ENCODE measurements around the gene INAVA. TPM values are rescaled to one million over a fixed set of nuclear protein-coding genes. Genes with fewer than 3 reads are reported as not detected.
A peak's percentile ranks its signal among the peaks of the same experiment; 100 is the strongest.

Gene INAVA
- total and polyA plus RNA-seq, 4 donors, result 5.8 to 17.1 (median 9.3) TPM

DNA sequence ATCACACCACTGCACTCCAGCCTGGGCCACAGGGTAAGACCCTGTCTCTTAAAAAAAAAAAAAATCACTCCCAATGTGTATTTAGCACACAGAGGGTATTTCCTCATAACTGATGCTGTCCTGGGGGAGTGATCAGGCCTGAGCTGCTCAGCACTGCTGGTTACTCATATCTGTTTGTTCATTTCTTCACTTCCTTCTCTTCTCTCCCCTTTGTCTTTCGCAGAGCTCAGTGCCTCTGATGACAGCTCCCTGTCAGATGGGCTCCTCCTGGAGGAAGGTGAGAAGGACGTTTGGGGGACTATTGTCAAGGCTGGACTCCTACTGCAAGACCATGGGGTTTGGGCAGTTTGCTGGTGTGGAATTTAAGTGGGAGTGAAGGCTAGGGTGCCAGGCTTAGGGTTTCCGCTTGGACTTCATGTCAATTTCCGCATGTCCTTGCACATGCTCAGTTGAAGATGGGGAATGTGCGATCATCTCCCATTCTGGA, 13.0 kb downstream of the INAVA start:
- H3K36me3 ChIP-seq (ENCODE audit: control insufficient read depth in 4 of 4, insufficient read depth in 4 of 4, low read length in 4 of 4), result peaks cover 0 to 2% (median 0%) of the 10 kb centered on the region in 4 donors
- H3K9me3 ChIP-seq (ENCODE audit: control insufficient read depth in 4 of 4, insufficient read depth in 3 of 4, low read length in 3 of 4), result peaks cover 0 to 1% (median 0%) of the 10 kb centered on the region in 4 donors
- 54 to 74% methylated on average over 5 of the region's 5 CpGs for WGBS, 2 donors
- no peak overlapping the region for H3K4me3 ChIP-seq
- H3K27me3 ChIP-seq (ENCODE audit: control insufficient read depth in 3 of 3, insufficient read depth in 3 of 3, low read length in 2 of 3), result no peaks in the 10 kb centered on the region
- peaks cover 0 to 3% (median 0%) of the 10 kb centered on the region in 5 donors for H3K4me1 ChIP-seq (ENCODE audit: control insufficient read depth in 5 of 5, insufficient read depth in 5 of 5, low read length in 5 of 5)
- no peak overlapping the region for H3K9ac ChIP-seq (ENCODE audit: insufficient read depth in 1 of 2, low read length in 2 of 2)
- TF ChIP-seq, protein P1, sequence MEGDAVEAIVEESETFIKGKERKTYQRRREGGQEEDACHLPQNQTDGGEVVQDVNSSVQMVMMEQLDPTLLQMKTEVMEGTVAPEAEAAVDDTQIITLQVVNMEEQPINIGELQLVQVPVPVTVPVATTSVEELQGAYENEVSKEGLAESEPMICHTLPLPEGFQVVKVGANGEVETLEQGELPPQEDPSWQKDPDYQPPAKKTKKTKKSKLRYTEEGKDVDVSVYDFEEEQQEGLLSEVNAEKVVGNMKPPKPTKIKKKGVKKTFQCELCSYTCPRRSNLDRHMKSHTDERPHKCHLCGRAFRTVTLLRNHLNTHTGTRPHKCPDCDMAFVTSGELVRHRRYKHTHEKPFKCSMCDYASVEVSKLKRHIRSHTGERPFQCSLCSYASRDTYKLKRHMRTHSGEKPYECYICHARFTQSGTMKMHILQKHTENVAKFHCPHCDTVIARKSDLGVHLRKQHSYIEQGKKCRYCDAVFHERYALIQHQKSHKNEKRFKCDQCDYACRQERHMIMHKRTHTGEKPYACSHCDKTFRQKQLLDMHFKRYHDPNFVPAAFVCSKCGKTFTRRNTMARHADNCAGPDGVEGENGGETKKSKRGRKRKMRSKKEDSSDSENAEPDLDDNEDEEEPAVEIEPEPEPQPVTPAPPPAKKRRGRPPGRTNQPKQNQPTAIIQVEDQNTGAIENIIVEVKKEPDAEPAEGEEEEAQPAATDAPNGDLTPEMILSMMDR (IDR thresholded peaks at IDR 0.05; ENCODE audit: control extremely low read depth, extremely low read depth), result no peak
- DNase-seq (no peak), ATAC-seq (ENCODE audit: insufficient read depth, low FRiP score) (no peak)
- no peak overlapping the region for H3K27ac ChIP-seq (ENCODE audit: low read depth in 1 of 2, low read length in 1 of 2)

DNA sequence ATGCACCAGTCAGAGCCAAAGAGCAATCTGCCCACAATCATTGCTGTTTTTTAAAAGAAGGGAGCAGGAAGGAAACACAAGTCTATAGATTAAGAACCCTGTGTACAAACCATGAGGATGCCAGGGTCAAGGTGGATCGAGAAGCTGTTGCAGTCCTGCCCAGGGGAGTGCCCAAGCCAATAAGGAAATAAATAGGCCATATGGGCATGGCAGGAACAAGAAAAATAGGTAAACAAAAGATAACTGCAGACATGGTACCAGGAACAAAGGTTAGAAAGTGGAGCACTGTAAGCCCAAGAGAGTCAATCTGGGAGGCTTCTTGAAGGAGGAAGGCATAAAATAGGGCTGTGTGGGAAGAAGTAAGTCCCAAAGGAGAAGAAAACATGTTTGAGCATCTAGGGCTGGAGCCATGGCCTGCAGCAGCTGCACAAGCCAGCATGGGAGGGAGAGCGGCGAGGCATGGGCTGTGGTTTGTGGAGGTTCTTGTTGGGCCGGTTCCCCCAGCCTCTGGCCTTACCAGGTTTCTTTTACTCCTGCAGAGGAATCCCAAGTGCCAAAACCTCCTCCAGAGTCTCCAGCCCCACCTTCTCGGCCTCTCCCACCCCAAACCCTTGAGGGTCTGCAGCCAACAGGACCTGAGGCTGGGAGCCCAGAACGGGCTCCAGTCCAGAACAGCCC, 13.6 kb downstream of the INAVA start:
- ATAC-seq (ENCODE audit: insufficient read depth, low FRiP score) (no peak), DNase-seq (peak in 1 of 3 donors; percentile 33)
- H3K27me3 ChIP-seq (ENCODE audit: control insufficient read depth in 3 of 3, insufficient read depth in 3 of 3, low read length in 2 of 3), result no peaks in the 10 kb centered on the region
- peaks cover 0 to 3% (median 0%) of the 10 kb centered on the region in 5 donors for H3K4me1 ChIP-seq (ENCODE audit: control insufficient read depth in 5 of 5, insufficient read depth in 5 of 5, low read length in 5 of 5)
- H3K9me3 ChIP-seq (ENCODE audit: control insufficient read depth in 4 of 4, insufficient read depth in 3 of 4, low read length in 3 of 4), result peaks cover 0 to 1% (median 0%) of the 10 kb centered on the region in 4 donors
- H3K9ac ChIP-seq (ENCODE audit: insufficient read depth in 1 of 2, low read length in 2 of 2), result no peak overlapping the region
- no peak overlapping the region for H3K4me3 ChIP-seq
- 81 to 87% methylated on average over 6 of the region's 6 CpGs for WGBS, 2 donors
- peaks cover 0 to 2% (median 0%) of the 10 kb centered on the region in 4 donors for H3K36me3 ChIP-seq (ENCODE audit: control insufficient read depth in 4 of 4, insufficient read depth in 4 of 4, low read length in 4 of 4)
- H3K27ac ChIP-seq (ENCODE audit: low read depth in 1 of 2, low read length in 1 of 2), result no peak overlapping the region
- TF ChIP-seq, protein P1 (IDR thresholded peaks at IDR 0.05; ENCODE audit: control extremely low read depth, extremely low read depth), result no peak

DNA sequence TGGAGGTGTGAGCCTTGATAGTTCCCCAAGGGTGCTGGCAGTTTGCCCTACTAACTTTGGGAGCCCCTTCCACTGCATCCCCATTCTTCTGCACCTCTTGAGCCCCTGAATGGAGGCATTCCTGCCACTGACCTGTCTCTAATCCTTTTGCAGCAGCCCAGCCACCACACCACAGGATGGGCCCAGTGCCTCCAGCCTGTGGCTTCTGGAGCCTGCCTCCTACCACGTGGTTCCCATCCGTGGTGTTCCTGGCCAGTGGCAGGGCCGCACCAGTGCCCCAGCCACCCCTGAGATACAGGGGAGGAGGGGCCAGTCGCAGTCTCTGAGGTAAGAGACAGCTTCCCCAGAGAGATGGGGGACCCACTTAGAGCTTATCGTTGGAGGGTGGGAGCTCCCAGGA, 14.4 kb downstream of the INAVA start:
- 64 to 85% methylated on average over 5 of the region's 5 CpGs for WGBS, 2 donors
- Histone ChIP-seq H3K9ac (ENCODE audit: insufficient read depth in 1 of 2, low read length in 2 of 2) (no peak overlapping the region), H3K27ac (ENCODE audit: low read depth in 1 of 2, low read length in 1 of 2) (no peak overlapping the region), H3K9me3 (ENCODE audit: control insufficient read depth in 4 of 4, insufficient read depth in 3 of 4, low read length in 3 of 4) (peaks cover 0 to 1% (median 0%) of the 10 kb centered on the region in 4 donors), H3K4me1 (ENCODE audit: control insufficient read depth in 5 of 5, insufficient read depth in 5 of 5, low read length in 5 of 5) (peaks cover 0 to 3% (median 0%) of the 10 kb centered on the region in 5 donors), H3K36me3 (ENCODE audit: control insufficient read depth in 4 of 4, insufficient read depth in 4 of 4, low read length in 4 of 4) (peaks cover 0 to 2% (median 0%) of the 10 kb centered on the region in 4 donors), H3K4me3 (no peak overlapping the region), H3K27me3 (ENCODE audit: control insufficient read depth in 3 of 3, insufficient read depth in 3 of 3, low read length in 2 of 3) (no peaks in the 10 kb centered on the region)
- TF ChIP-seq, protein P1 (IDR thresholded peaks at IDR 0.05; ENCODE audit: control extremely low read depth, extremely low read depth), result no peak
- no peak for DNase-seq
- ATAC-seq (ENCODE audit: insufficient read depth, low FRiP score), result no peak

All from lung (tissue), 12 donors.